Liver (tissue), 9 donors: ENCODE results near the gene PLPPR5. TPM values are rescaled to one million over a fixed set of nuclear protein-coding genes. Genes with fewer than 3 reads are reported as not detected.

Experiments used
- DNase-seq: peaks from one replicate; pipeline ENCODE4 v3.0.0-alpha.2; 2017; ENCODE audit warnings: low spot score
- H3K27ac ChIP-seq, 2 donors: one replicate each; pipeline ENCODE4 v1.7.0; 2013; ENCODE audit warnings: inconsistent platforms in 2 of 2, low read length in 2 of 2, control low read depth in 1 of 2, low read depth in 1 of 2, mild to moderate bottlenecking in 1 of 2
- H3K27me3 ChIP-seq, 4 donors: one replicate each; pipeline versions ENCODE4 v1.6.1 to v1.7.0; 2013; ENCODE audit warnings: low read length in 3 of 4, inconsistent platforms in 1 of 4, mild to moderate bottlenecking in 1 of 4, moderate library complexity in 1 of 4; ENCODE audit not compliant: control insufficient read depth in 4 of 4, insufficient read depth in 4 of 4
- H3K36me3 ChIP-seq, 4 donors: one replicate each; pipeline versions ENCODE4 v1.6.1 to v1.7.0; 2013; ENCODE audit warnings: low read length in 3 of 4, mild to moderate bottlenecking in 3 of 4, low read depth in 1 of 4, moderate library complexity in 1 of 4; ENCODE audit not compliant: control insufficient read depth in 4 of 4, insufficient read depth in 3 of 4
- H3K4me1 ChIP-seq, 4 donors: one replicate each; pipeline versions ENCODE4 v1.6.1 to v1.7.0; 2013; ENCODE audit warnings: low read length in 3 of 4, mild to moderate bottlenecking in 3 of 4, moderate library complexity in 1 of 4; ENCODE audit not compliant: control insufficient read depth in 4 of 4, insufficient read depth in 4 of 4
- H3K4me3 ChIP-seq, 3 donors: one replicate each; pipeline versions ENCODE4 v1.6.1 to v1.7.0; 2013; ENCODE audit warnings: low read length in 3 of 3, control low read depth in 1 of 3, low read depth in 1 of 3, mild to moderate bottlenecking in 1 of 3
- H3K9ac ChIP-seq, 2 donors: one replicate each; pipeline ENCODE4 v1.7.0; 2013; ENCODE audit warnings: low read length in 2 of 2, mild to moderate bottlenecking in 2 of 2, moderate library complexity in 2 of 2, control low read depth in 1 of 2, low read depth in 1 of 2
- H3K9me3 ChIP-seq, 4 donors: one replicate each; pipeline versions ENCODE4 v1.6.1 to v1.7.0; 2013; ENCODE audit warnings: low read length in 3 of 4; ENCODE audit not compliant: control insufficient read depth in 4 of 4
- ATF3 ChIP-seq: IDR thresholded peaks from 2 replicates; pipeline ENCODE4 v1.6.1; 2016; ENCODE audit warnings: antibody characterized with exemption
- CTCF ChIP-seq: fragments of 150-350 bp; IDR thresholded peaks from 2 replicates; pipeline ENCODE4 v1.5.1; 2017; ENCODE audit warnings: improper control_type of control experiment, low read depth, low read length; ENCODE audit not compliant: missing input control
- EGR1 ChIP-seq, 2 donors: IDR thresholded peaks; 2 replicates each; pipeline ENCODE4 v1.6.1; 2016 to 2018; ENCODE audit warnings: antibody characterized with exemption in 2 of 2, low read depth in 2 of 2
- FOXA1 ChIP-seq: IDR thresholded peaks from 2 replicates; pipeline ENCODE4 v1.6.1; 2016; ENCODE audit warnings: antibody characterized with exemption
- FOXA2 ChIP-seq: IDR thresholded peaks from 2 replicates; pipeline ENCODE4 v1.6.1; 2016; ENCODE audit warnings: antibody characterized with exemption
- GABPA ChIP-seq, 2 donors: IDR thresholded peaks in 1 of 2; conservative IDR thresholded peaks in 1 of 2; 2 replicates each; pipeline ENCODE4 v1.6.1; 2016; ENCODE audit warnings: antibody characterized with exemption in 2 of 2, mild to moderate bottlenecking in 1 of 2, moderate library complexity in 1 of 2
- HNF4A ChIP-seq, 2 donors: conservative IDR thresholded peaks; 2 replicates each; pipeline ENCODE4 v1.6.1; 2016; ENCODE audit warnings: antibody characterized with exemption in 2 of 2, mild to moderate bottlenecking in 2 of 2
- HNF4G ChIP-seq: IDR thresholded peaks from 2 replicates; pipeline ENCODE4 v1.6.1; 2016; ENCODE audit warnings: antibody characterized with exemption
- JUND ChIP-seq, 2 donors: IDR thresholded peaks; 2 replicates each; pipeline ENCODE4 v1.6.1; 2016; ENCODE audit warnings: antibody characterized with exemption in 2 of 2
- MAX ChIP-seq: IDR thresholded peaks from 2 replicates; pipeline ENCODE4 v1.6.1; 2016; ENCODE audit warnings: antibody characterized with exemption
- NR2F2 ChIP-seq: IDR thresholded peaks from 2 replicates; pipeline ENCODE4 v1.6.1; 2016; ENCODE audit warnings: antibody characterized with exemption
- RAD21 ChIP-seq, 2 donors: IDR thresholded peaks; 2 replicates each; pipeline ENCODE4 v1.6.1; 2016; ENCODE audit warnings: antibody characterized with exemption in 2 of 2, mild to moderate bottlenecking in 2 of 2
- REST ChIP-seq: IDR thresholded peaks from 2 replicates; pipeline ENCODE4 v1.6.1; 2016; ENCODE audit warnings: antibody characterized with exemption, mild to moderate bottlenecking
- RXRA ChIP-seq, 2 donors: IDR thresholded peaks; 2 replicates each; pipeline ENCODE4 v1.6.1; 2017 to 2018; ENCODE audit warnings: antibody characterized with exemption in 2 of 2, mild to moderate bottlenecking in 1 of 2
- SP1 ChIP-seq: IDR thresholded peaks from 2 replicates; pipeline ENCODE4 v1.6.1; 2018; ENCODE audit warnings: antibody characterized with exemption, mild to moderate bottlenecking
- TAF1 ChIP-seq: conservative IDR thresholded peaks from 2 replicates; pipeline ENCODE4 v1.6.1; 2016; ENCODE audit warnings: antibody characterized with exemption, mild to moderate bottlenecking
- YY1 ChIP-seq: IDR thresholded peaks from 2 replicates; pipeline ENCODE4 v1.6.1; 2016; ENCODE audit warnings: antibody characterized with exemption, mild to moderate bottlenecking
- ZBTB33 ChIP-seq: IDR thresholded peaks from 2 replicates; pipeline ENCODE4 v1.6.1; 2016; ENCODE audit warnings: antibody characterized with exemption
- WGBS: extraction: QIAGEN DNeasy Blood & Tissue Kit; methylation state at CpG from one replicate; pipeline ENCODE4 v1.1.7; 2013; 5-methylcytosine and 5-hydroxymethylcytosine counted together
- polyA plus RNA-seq, 2 donors: library from polyadenylated mRNA; stranded (reverse) in 1 of 2; unstranded in 1 of 2; fragments of 200-250 nt in 1 of 2; fragments of >200 nt in 1 of 2; fragmentation: Nextera tagmentation in 1 of 2; extraction: Ambion mirVana in 1 of 2; gene quantifications; one replicate each; pipeline versions ENCODE4 v1.2.1 to v1.2.3, GENCODE V29; 2013 to 2015
- total RNA-seq, 2 donors: library from RNA; depleted of rRNA; stranded (reverse); fragments of >200 nt; gene quantifications; one replicate each; pipeline ENCODE4 v1.2.3, GENCODE V29; 2014
- donor health status: healthy.
- donor health status: healthy.
- donor health status: healthy.
- donor health status: healthy.
- donor health status: healthy.

PLPPR5 gene
- total and polyA plus RNA-seq, 4 donors = not detected

GRCh38 chr1:98906809-98907208 lies 97.9 kb downstream of the PLPPR5 start:
- H3K4me3 ChIP-seq = no peak overlapping the region
- 91% methylated on average over 2 of the region's 2 CpGs for WGBS
- no peaks in the 10 kb centered on the region for H3K27me3 ChIP-seq

More at GRCh38 chr1:98906809-98907208, 97.9 kb downstream of the PLPPR5 start:
- Histone ChIP-seq H3K9me3 (no peaks in the 10 kb centered on the region), H3K27ac (no peak overlapping the region), H3K36me3 (no peaks in the 10 kb centered on the region), H3K9ac (no peak overlapping the region), H3K4me1 (no peaks in the 10 kb centered on the region)
- TF ChIP-seq REST (no peak), YY1 (no peak), RXRA (IDR thresholded peaks at IDR 0.05) (no peak), TAF1 (no peak), HNF4A (conservative IDR thresholded peaks at IDR 0.05) (no peak), ZBTB33 (no peak), NR2F2 (no peak), FOXA1 (no peak), CTCF (no peak), FOXA2 (no peak), GABPA (IDR thresholded peaks at IDR 0.05 in 1 of 2, conservative IDR thresholded peaks at IDR 0.05 in 1 of 2) (no peak), HNF4G (no peak), MAX (no peak), EGR1 (IDR thresholded peaks at IDR 0.05; ENCODE audit: low read depth in 2 of 2) (no peak), ATF3 (no peak), JUND (IDR thresholded peaks at IDR 0.05) (no peak), RAD21 (IDR thresholded peaks at IDR 0.05) (no peak), SP1 (no peak)
- no peak for DNase-seq
